Common myeloid progenitor, CD34-positive (primary cell): ENCODE data around the gene GIT2.
A peak's percentile ranks its signal among the peaks of the same experiment; 100 is the strongest.

Experiments
- CTCF ChIA-PET: fragments of 350-600 bp; sonication (Branson Sonifier 250); formaldehyde crosslinking; loops from one replicate; lab custom pipeline; 2021; ENCODE audit warnings: antibody characterized with exemption; lab: Charles Lee
- POLR2A ChIA-PET: fragments of 350-600 bp; sonication (Branson Sonifier 250); formaldehyde crosslinking; loops from one replicate; lab custom pipeline; 2021; ENCODE audit warnings: antibody characterized with exemption; lab: Charles Lee
- DNase-seq, 3 donors: peaks; one replicate each; pipeline versions ENCODE4 v3.0.0 to v3.0.0-alpha.2; 2013
- H3K27ac ChIP-seq, 2 experiments: 1 replicate in 1 of 2; 2 replicates in 1 of 2; pipeline ENCODE4 v1.7.0; 2013; ENCODE audit warnings: inconsistent platforms in 2 of 2, low read length in 2 of 2, mild to moderate bottlenecking in 2 of 2, low read depth in 1 of 2, moderate library complexity in 1 of 2; ENCODE audit not compliant: severe bottlenecking in 2 of 2, insufficient read depth in 1 of 2, poor library complexity in 1 of 2
- H3K27me3 ChIP-seq, 5 experiments: replicated peaks in 2 of 5; 1 replicate in 3 of 5; 2 replicates in 2 of 5; pipeline versions ENCODE4 v1.6.1 to v1.7.0; 2013; ENCODE audit warnings: low read length in 4 of 5, mild to moderate bottlenecking in 2 of 5, moderate library complexity in 2 of 5, inconsistent platforms in 1 of 5; ENCODE audit not compliant: insufficient read depth in 5 of 5, control insufficient read depth in 4 of 5
- H3K36me3 ChIP-seq, 4 experiments: 1 replicate in 2 of 4; 2 replicates in 2 of 4; pipeline versions ENCODE4 v1.6.1 to v1.7.0; 2013; ENCODE audit warnings: low read length in 3 of 4, control low read depth in 1 of 4, mild to moderate bottlenecking in 1 of 4; ENCODE audit not compliant: control insufficient read depth in 4 of 4, insufficient read depth in 4 of 4
- H3K4me1 ChIP-seq, 4 experiments: 1 replicate in 3 of 4; 2 replicates in 1 of 4; pipeline versions ENCODE4 v1.6.1 to v1.7.1; 2013; ENCODE audit warnings: low read length in 3 of 4, mild to moderate bottlenecking in 3 of 4, control low read depth in 1 of 4, inconsistent platforms in 1 of 4, moderate library complexity in 1 of 4; ENCODE audit not compliant: control insufficient read depth in 4 of 4, insufficient read depth in 4 of 4; ENCODE audit errors: control extremely low read depth in 1 of 4
- H3K4me3 ChIP-seq, 7 experiments: 1 replicate in 4 of 7; 2 replicates in 3 of 7; pipeline versions ENCODE4 v1.5.1 to v1.7.0; 2013; ENCODE audit warnings: mild to moderate bottlenecking in 7 of 7, low read length in 6 of 7, moderate library complexity in 6 of 7, inconsistent platforms in 2 of 7, low read depth in 2 of 7, control low read depth in 1 of 7; ENCODE audit not compliant: insufficient read depth in 4 of 7, control insufficient read depth in 1 of 7; ENCODE audit errors: extremely low read depth in 1 of 7
- H3K9me3 ChIP-seq, 5 experiments: 1 replicate in 4 of 5; 2 replicates in 1 of 5; pipeline versions ENCODE4 v1.6.1 to v1.7.1; 2013; ENCODE audit warnings: low read length in 4 of 5, mild to moderate bottlenecking in 2 of 5, inconsistent platforms in 1 of 5, low read depth in 1 of 5, moderate library complexity in 1 of 5; ENCODE audit not compliant: control insufficient read depth in 4 of 5, insufficient read depth in 2 of 5; ENCODE audit errors: control extremely low read depth in 1 of 5
- WGBS: methylation state at CpG from one replicate; pipeline ENCODE4 v1.1.5; 2013; ENCODE audit not compliant: insufficient coverage; 5-methylcytosine and 5-hydroxymethylcytosine counted together

GIT2 gene

GRCh38 chr12:109888179-109889020 lies 107.8 kb downstream of the GIT2 start:
- Histone ChIP-seq H3K4me3 (peak overlapping the region in 3 of 7 experiments; percentile 3 to 10 (median 8)), H3K36me3 (no peaks in the 10 kb centered on the region), H3K9me3 (no peaks in the 10 kb centered on the region), H3K27me3 (no peaks in the 10 kb centered on the region), H3K27ac (peak overlapping the region in 1 of 2 experiments; percentile 26), H3K4me1 (peaks cover 6 to 33% (median 17%) of the 10 kb centered on the region in 4 experiments)
- 36% methylated on average over 5 of the region's 12 CpGs for WGBS
- POLR2A ChIA-PET: interaction anchor here (0.6 kb wide), 1 partner anchor 58 kb away, joined by 5 read pairs; no protein-coding TSS in a partner anchor
- CTCF ChIA-PET: interaction anchor here (0.7 to 1.5 kb wide), 4 partner anchors 11 to 39 kb away, joined by 3 to 5 read pairs (median 4); partner anchors contain the start of gene TCHP
- peak in 2 of 3 donors; percentile 48 to 56 for DNase-seq

- DNase-seq: no peak
- WGBS: 94% methylated on average over 10 of the region's 10 CpGs
- Histone ChIP-seq H3K4me3 (no peak overlapping the region), H3K4me1 (peaks cover 6 to 33% (median 21%) of the 10 kb centered on the region in 4 experiments), H3K27ac (no peak overlapping the region), H3K9me3 (no peaks in the 10 kb centered on the region), H3K27me3 (no peaks in the 10 kb centered on the region), H3K36me3 (no peaks in the 10 kb centered on the region)
- ChIA-PET POLR2A (no interaction called here), CTCF (interaction anchor here (1.1 kb wide), 1 partner anchor 40 kb away, joined by 3 read pairs; no protein-coding TSS in a partner anchor)
These were observed 110.6 kb downstream of the GIT2 start for GRCh38 chr12:109885616-109886015.

GRCh38 chr12:109883461-109883860 lies 112.7 kb downstream of the GIT2 start:
- DNase-seq: no peak
- H3K4me3 ChIP-seq: no peak overlapping the region
- peaks cover 11 to 34% (median 25%) of the 10 kb centered on the region in 4 experiments for H3K4me1 ChIP-seq
- H3K36me3 ChIP-seq: no peaks in the 10 kb centered on the region
- WGBS: 90% methylated on average over 4 of the region's 4 CpGs
- H3K27me3 ChIP-seq: no peaks in the 10 kb centered on the region
- POLR2A ChIA-PET: no interaction called here
- CTCF ChIA-PET: interaction anchor here (1.0 kb wide), 1 partner anchor 78 kb away, joined by 3 read pairs; no protein-coding TSS in a partner anchor
- H3K9me3 ChIP-seq: no peaks in the 10 kb centered on the region
- H3K27ac ChIP-seq: no peak overlapping the region

- Histone ChIP-seq H3K4me1 (peaks cover 8 to 21% (median 15%) of the 10 kb centered on the region in 4 experiments), H3K27me3 (no peaks in the 10 kb centered on the region), H3K4me3 (no peak overlapping the region), H3K27ac (no peak overlapping the region), H3K36me3 (no peaks in the 10 kb centered on the region), H3K9me3 (no peaks in the 10 kb centered on the region)
- ChIA-PET CTCF (interaction anchor here (1.1 to 1.8 kb wide), 6 partner anchors 16 to 76 kb away, joined by 3 to 10 read pairs (median 5); no protein-coding TSS in a partner anchor), POLR2A (no interaction called here)
- no peak for DNase-seq
- 100% methylated on average over 2 of the region's 2 CpGs for WGBS
These were observed 114.4 kb downstream of the GIT2 start for GRCh38 chr12:109881752-109882151.

- ChIA-PET CTCF (interaction anchor here (1.1 to 1.8 kb wide), 7 partner anchors 15 to 76 kb away, joined by 3 to 10 read pairs (median 5); no protein-coding TSS in a partner anchor), POLR2A (no interaction called here)
- 14% methylated on average over 9 of the region's 9 CpGs for WGBS
- no peaks in the 10 kb centered on the region for H3K9me3 ChIP-seq
- peak overlapping the region; percentile 42 to 89 (median 75) for H3K4me3 ChIP-seq
- H3K4me1 ChIP-seq: peaks cover 8 to 21% (median 15%) of the 10 kb centered on the region in 4 experiments
- peak overlapping the region in 1 of 2 experiments; percentile 61 for H3K27ac ChIP-seq
- no peaks in the 10 kb centered on the region for H3K36me3 ChIP-seq
- no peaks in the 10 kb centered on the region for H3K27me3 ChIP-seq
- DNase-seq: peak in 1 of 3 donors; percentile 10
These were observed 115.2 kb downstream of the GIT2 start for GRCh38 chr12:109880938-109881337.

GRCh38 chr12:109880043-109880931 lies 115.9 kb downstream of the GIT2 start, which contains the start of gene GLTP:
Gene GLTP (minus strand): TSS chr12:109880541. CDS start chr12:109880374, 167 bp downstream.
- no peaks in the 10 kb centered on the region for H3K9me3 ChIP-seq
- H3K27ac ChIP-seq: peak within 1 kb of the TSS; percentile 61 to 83
- no peaks in the 10 kb centered on the region for H3K27me3 ChIP-seq
- no peaks in the 10 kb centered on the region for H3K36me3 ChIP-seq
- 0% methylated on average over 28 of the region's 92 CpGs for WGBS
- POLR2A ChIA-PET: no interaction called here
- peak; percentile 84 to 91 (median 91) for DNase-seq
- H3K4me1 ChIP-seq: peaks cover 8 to 21% (median 15%) of the 10 kb centered on the region in 4 experiments
- CTCF ChIA-PET: interaction anchor here (1.0 to 1.4 kb wide), 3 partner anchors 27 to 35 kb away, joined by 3 to 9 read pairs (median 4); no protein-coding TSS in a partner anchor
- peak within 1 kb of the TSS; percentile 64 to 95 (median 86) for H3K4me3 ChIP-seq
